HepG2 (cell line): ENCODE measurements around the gene GGA1. TPM values are rescaled to one million over a fixed set of nuclear protein-coding genes. Genes with fewer than 3 reads are reported as not detected.
A peak's percentile ranks its signal among the peaks of the same experiment; 100 is the strongest.

ENCODE experiments used
- AHR ChIP-seq: IDR thresholded peaks from 2 replicates; pipeline ENCODE4 v1.6.1; 2018; ENCODE audit warnings: missing genetic modification reagents, missing compliant biosample characterization
- AKAP8 ChIP-seq: sonication (generic); formaldehyde crosslinking; IDR thresholded peaks from 2 replicates; pipeline ENCODE4 v1.5.1; 2020; ENCODE audit warnings: mild to moderate bottlenecking, missing genetic modification reagents
- BATF2 ChIP-seq: sonication (generic); formaldehyde crosslinking; IDR thresholded peaks from 2 replicates; pipeline ENCODE4 v1.8.0; 2022; ENCODE audit warnings: mild to moderate bottlenecking, missing genetic modification reagents, moderate library complexity
- BRD4 ChIP-seq: sonication (generic); formaldehyde crosslinking; IDR thresholded peaks from 2 replicates; pipeline ENCODE4 v1.4.0; 2020; ENCODE audit warnings: missing genetic modification reagents
- GATA4 ChIP-seq: sonication (generic); IDR thresholded peaks from 2 replicates; pipeline ENCODE4 v1.6.1; 2016; ENCODE audit warnings: antibody characterized with exemption, low read depth, borderline replicate concordance
- MXD1 ChIP-seq: sonication (generic); formaldehyde crosslinking; IDR thresholded peaks from 2 replicates; pipeline ENCODE4 v1.4.0; 2020; ENCODE audit warnings: mild to moderate bottlenecking, missing genetic modification reagents
- PRDM10 ChIP-seq: sonication (generic); formaldehyde crosslinking; IDR thresholded peaks from 2 replicates; pipeline ENCODE4 v1.4.0; 2020; ENCODE audit warnings: low read depth, missing genetic modification reagents
- RAD21 ChIP-seq: fragments of 450-650 bp; formaldehyde crosslinking; IDR thresholded peaks from 2 replicates; pipeline ENCODE4 v1.5.0; 2020; ENCODE audit warnings: mild to moderate bottlenecking
- TAF15 ChIP-seq: fragments of 200-400 bp; formaldehyde crosslinking; IDR thresholded peaks from one replicate; pipeline ENCODE4 v1.6.1; 2018; ENCODE audit warnings: mild to moderate bottlenecking, low read depth, low read length; ENCODE audit not compliant: poor library complexity, severe bottlenecking
- ZEB1 ChIP-seq: IDR thresholded peaks from 2 replicates; pipeline ENCODE4 v1.6.1; 2012; ENCODE audit warnings: mild to moderate bottlenecking, low read depth, inconsistent platforms; ENCODE audit not compliant: insufficient replicate concordance
- ZFP36L1 ChIP-seq: sonication (generic); formaldehyde crosslinking; IDR thresholded peaks from 2 replicates; pipeline ENCODE4 v1.8.0; 2022; ENCODE audit warnings: mild to moderate bottlenecking, missing genetic modification reagents, moderate library complexity
- ZNF180 ChIP-seq: sonication (generic); formaldehyde crosslinking; IDR thresholded peaks from 2 replicates; pipeline ENCODE4 v1.4.0; 2020; ENCODE audit warnings: low read depth, missing genetic modification reagents, borderline replicate concordance
- ZNF234 ChIP-seq: sonication (generic); formaldehyde crosslinking; conservative IDR thresholded peaks from 2 replicates; pipeline ENCODE4 v1.5.1; 2020; ENCODE audit warnings: mild to moderate bottlenecking, missing genetic modification reagents
- ZNF362 ChIP-seq: sonication (generic); formaldehyde crosslinking; IDR thresholded peaks from 2 replicates; pipeline ENCODE4 v1.4.0; 2020; ENCODE audit warnings: missing genetic modification reagents, mild to moderate bottlenecking, borderline replicate concordance
- ZNF609 ChIP-seq: sonication (generic); formaldehyde crosslinking; IDR thresholded peaks from 2 replicates; pipeline ENCODE4 v1.4.0; 2020; ENCODE audit warnings: mild to moderate bottlenecking, missing genetic modification reagents, borderline replicate concordance
- polyA plus RNA-seq, 8 experiments: library from polyadenylated mRNA; depleted of rRNA in 3 of 8; stranded (reverse) in 7 of 8; unstranded in 1 of 8; fragments of >200 nt; fragmentation: Illumina TruSeq in 4 of 8; extraction: Trizol in 4 of 8; gene quantifications; 2 replicates each; pipeline versions ENCODE4 v1.2.1 to v1.2.3, GENCODE V29; 2011 to 2016; ENCODE audit warnings: low read depth in 4 of 8, missing spikeins in 1 of 8, mixed read lengths in 1 of 8; ENCODE audit not compliant: insufficient read depth in 1 of 8
- total RNA-seq, 5 experiments: library from RNA; depleted of rRNA; stranded (reverse); fragments of >200 nt; fragmentation: Illumina TruSeq; extraction: Trizol; gene quantifications; 2 replicates each; pipeline ENCODE4 v1.2.3, GENCODE V29; 2016; ENCODE audit warnings: low read depth in 1 of 5

GGA1 gene
- total and polyA plus RNA-seq, 2 of the 13 experiments (the other 11 are each of a cell fraction or from before 2014, with no cell fraction given): 29.1 to 87.2 TPM

- TF ChIP-seq ZNF362 (CRISPR knock-in tag) (no peak), ZEB1 (peak; percentile 82), ZFP36L1 (CRISPR knock-in tag) (no peak), AHR (no peak; the same call in 1 of the 2 replicates), AKAP8 (no peak), BRD4 (CRISPR knock-in tag) (0 out of 2 replicates have a peak, but pooled peaks have one; percentile 27), GATA4 (no peak), ZNF180 (CRISPR knock-in tag) (no peak), ZNF234 (CRISPR knock-in tag) (no peak), BATF2 (CRISPR knock-in tag) (no peak), TAF15 (no peak), PRDM10 (CRISPR knock-in tag) (peak; percentile 47; the same call in 1 of the 2 replicates), MXD1 (CRISPR knock-in tag) (no peak), ZNF609 (CRISPR knock-in tag) (peak; percentile 62; the same call in 1 of the 2 replicates), RAD21 (CRISPR knock-in tag) (no peak)
These were observed 23.0 kb downstream of the GGA1 start (continued) for GRCh38 chr22:37631448-37632173.
